Keratinocyte (primary cell): ENCODE results near the gene C10orf53.

Experiments
- EZH2 ChIP-seq: IDR thresholded peaks from one replicate; pipeline ENCODE4 v1.6.1; 2012; ENCODE audit warnings: inconsistent platforms, mild to moderate bottlenecking, low read length, moderate library complexity
- TF ChIP-seq, protein P1 (sequence below), 3 experiments: IDR thresholded peaks in 1 of 3; conservative IDR thresholded peaks in 1 of 3; optimal IDR thresholded peaks in 1 of 3; 2 replicates in 2 of 3; 3 replicates in 1 of 3; pipeline versions ENCODE3 to v1.5.1; 2011; ENCODE audit warnings: low read length in 3 of 3, mild to moderate bottlenecking in 3 of 3, moderate library complexity in 2 of 3, control low read depth in 1 of 3, inconsistent platforms in 1 of 3; ENCODE audit not compliant: insufficient read depth in 2 of 3; ENCODE audit errors: extremely low read depth in 1 of 3

DNA sequence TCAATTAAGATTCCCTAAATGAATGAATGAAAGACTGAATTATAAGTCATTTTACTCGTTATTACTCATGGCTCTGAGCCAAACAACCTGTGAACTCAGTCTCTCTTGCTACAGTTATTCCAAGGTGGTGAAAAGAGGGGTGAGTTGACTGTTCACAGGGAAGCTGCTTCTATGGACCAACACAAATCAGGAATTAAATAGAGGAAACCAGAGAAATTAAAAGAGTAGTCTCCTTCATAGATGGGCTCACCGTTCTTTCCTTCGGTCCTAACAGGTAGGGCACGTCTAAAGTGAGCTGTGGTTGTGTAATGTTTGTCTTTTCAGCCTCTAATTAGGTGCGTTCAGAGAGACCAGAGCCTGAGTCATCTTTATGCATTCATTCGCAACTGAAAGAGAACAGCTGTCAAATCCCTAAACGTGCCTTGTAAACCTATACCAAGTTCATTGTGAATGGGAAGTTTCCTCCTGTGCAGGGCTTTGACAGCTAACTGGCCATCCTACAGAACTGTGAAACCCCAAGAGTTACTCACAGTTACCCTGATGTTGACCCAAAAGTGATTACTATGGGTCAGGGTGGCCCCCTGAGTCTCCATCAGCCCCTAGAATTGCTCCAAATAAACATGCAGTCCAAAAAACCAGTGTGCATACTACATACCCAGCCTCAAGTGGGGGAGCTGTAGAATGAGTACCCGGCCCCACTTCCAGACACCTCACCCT, 18.2 kb upstream of the C10orf53 start:
- TF ChIP-seq, protein P1, sequence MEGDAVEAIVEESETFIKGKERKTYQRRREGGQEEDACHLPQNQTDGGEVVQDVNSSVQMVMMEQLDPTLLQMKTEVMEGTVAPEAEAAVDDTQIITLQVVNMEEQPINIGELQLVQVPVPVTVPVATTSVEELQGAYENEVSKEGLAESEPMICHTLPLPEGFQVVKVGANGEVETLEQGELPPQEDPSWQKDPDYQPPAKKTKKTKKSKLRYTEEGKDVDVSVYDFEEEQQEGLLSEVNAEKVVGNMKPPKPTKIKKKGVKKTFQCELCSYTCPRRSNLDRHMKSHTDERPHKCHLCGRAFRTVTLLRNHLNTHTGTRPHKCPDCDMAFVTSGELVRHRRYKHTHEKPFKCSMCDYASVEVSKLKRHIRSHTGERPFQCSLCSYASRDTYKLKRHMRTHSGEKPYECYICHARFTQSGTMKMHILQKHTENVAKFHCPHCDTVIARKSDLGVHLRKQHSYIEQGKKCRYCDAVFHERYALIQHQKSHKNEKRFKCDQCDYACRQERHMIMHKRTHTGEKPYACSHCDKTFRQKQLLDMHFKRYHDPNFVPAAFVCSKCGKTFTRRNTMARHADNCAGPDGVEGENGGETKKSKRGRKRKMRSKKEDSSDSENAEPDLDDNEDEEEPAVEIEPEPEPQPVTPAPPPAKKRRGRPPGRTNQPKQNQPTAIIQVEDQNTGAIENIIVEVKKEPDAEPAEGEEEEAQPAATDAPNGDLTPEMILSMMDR (optimal IDR thresholded peaks at IDR 0.05 in 1 of 3, IDR thresholded peaks at IDR 0.05 in 1 of 3, conservative IDR thresholded peaks at IDR 0.05 in 1 of 3; ENCODE audit: extremely low read depth in 1 of 3, insufficient read depth in 2 of 3, low read length in 3 of 3) = no peak
- no peak for TF ChIP-seq EZH2
